Measurements from ENCODE around the gene MACROD2.

DNA sequence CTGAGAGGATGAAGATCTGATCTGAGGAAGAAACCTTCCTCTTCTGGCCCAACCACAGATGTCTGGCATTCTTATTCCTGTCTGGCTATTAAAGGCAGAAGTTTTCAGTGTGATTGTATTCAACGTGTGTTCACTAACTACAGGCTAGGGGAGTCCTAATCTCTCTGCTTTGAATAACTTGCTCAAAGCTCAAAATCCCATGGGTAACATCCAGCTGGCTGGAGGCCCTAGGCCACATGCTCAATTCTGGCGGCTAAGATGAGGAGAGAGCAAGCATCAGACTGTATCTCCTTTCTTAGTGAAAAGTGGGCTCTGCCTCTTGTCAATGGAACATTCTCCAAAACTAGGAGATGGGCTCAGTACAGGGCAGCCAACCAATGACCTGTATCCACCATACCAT, 2099.9 kb downstream of the MACROD2 start:
- TF ChIP-seq, protein P1, sequence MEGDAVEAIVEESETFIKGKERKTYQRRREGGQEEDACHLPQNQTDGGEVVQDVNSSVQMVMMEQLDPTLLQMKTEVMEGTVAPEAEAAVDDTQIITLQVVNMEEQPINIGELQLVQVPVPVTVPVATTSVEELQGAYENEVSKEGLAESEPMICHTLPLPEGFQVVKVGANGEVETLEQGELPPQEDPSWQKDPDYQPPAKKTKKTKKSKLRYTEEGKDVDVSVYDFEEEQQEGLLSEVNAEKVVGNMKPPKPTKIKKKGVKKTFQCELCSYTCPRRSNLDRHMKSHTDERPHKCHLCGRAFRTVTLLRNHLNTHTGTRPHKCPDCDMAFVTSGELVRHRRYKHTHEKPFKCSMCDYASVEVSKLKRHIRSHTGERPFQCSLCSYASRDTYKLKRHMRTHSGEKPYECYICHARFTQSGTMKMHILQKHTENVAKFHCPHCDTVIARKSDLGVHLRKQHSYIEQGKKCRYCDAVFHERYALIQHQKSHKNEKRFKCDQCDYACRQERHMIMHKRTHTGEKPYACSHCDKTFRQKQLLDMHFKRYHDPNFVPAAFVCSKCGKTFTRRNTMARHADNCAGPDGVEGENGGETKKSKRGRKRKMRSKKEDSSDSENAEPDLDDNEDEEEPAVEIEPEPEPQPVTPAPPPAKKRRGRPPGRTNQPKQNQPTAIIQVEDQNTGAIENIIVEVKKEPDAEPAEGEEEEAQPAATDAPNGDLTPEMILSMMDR (conservative IDR thresholded peaks at IDR 0.05): no peak
- TF ChIP-seq ZFX (IDR thresholded peaks at IDR 0.05): no peak
